ENCODE measurements around the gene SYNM.

The SYNM gene

DNA sequence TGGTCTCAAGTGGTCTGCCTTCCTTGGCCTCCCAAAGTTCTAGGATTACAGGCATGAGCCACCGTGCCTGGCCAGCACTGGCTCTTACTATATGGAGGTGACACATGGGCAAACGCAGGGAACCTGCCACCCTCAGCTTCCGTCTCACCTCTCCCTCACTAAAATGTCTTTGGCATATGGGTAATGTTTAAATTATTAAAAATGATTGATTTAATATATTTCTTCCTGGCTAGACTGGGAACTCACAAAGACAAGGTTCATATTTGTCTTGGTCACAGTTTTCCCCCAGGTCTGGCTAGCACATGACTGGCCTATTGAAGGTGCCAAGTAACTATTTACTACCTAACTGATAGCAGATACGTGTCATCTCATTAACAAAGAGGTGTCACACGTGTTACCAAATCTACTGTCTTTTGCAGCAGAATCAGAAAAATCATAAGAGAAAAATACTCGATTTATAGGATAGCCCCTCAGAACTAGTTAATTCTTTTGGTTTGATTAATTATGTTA, 48.2 kb downstream of the SYNM start:
- H4K20me1 ChIP-seq (ENCODE audit: insufficient read depth) = no peaks in the 10 kb centered on the region
- H3K4me2 ChIP-seq = 0 out of 2 replicates have a peak overlapping the region, but pooled peaks have one; percentile 88
- no peaks in the 10 kb centered on the region for H3K79me2 ChIP-seq (ENCODE audit: insufficient read depth, low read depth)
- TF ChIP-seq, protein P1, sequence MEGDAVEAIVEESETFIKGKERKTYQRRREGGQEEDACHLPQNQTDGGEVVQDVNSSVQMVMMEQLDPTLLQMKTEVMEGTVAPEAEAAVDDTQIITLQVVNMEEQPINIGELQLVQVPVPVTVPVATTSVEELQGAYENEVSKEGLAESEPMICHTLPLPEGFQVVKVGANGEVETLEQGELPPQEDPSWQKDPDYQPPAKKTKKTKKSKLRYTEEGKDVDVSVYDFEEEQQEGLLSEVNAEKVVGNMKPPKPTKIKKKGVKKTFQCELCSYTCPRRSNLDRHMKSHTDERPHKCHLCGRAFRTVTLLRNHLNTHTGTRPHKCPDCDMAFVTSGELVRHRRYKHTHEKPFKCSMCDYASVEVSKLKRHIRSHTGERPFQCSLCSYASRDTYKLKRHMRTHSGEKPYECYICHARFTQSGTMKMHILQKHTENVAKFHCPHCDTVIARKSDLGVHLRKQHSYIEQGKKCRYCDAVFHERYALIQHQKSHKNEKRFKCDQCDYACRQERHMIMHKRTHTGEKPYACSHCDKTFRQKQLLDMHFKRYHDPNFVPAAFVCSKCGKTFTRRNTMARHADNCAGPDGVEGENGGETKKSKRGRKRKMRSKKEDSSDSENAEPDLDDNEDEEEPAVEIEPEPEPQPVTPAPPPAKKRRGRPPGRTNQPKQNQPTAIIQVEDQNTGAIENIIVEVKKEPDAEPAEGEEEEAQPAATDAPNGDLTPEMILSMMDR (conservative IDR thresholded peaks at IDR 0.05; ENCODE audit: low read depth, low read length) = no peak
- H3K27ac ChIP-seq = no peak overlapping the region
- no peak overlapping the region for H3K9ac ChIP-seq
- H3K4me3 ChIP-seq (IDR thresholded peaks at IDR 0.05; ENCODE audit: insufficient read depth, low read depth, low read length) = no peak overlapping the region
- peaks cover 94% of the 10 kb centered on the region for H3K4me1 ChIP-seq (ENCODE audit: low read depth, poor library complexity, severe bottlenecking)
- H3K27me3 ChIP-seq (ENCODE audit: insufficient read depth, low read depth) = no peaks in the 10 kb centered on the region
- no peak overlapping the region for H2AFZ ChIP-seq (ENCODE audit: low read depth)
- H3K36me3 ChIP-seq (ENCODE audit: insufficient read depth) = no peaks in the 10 kb centered on the region

DNA sequence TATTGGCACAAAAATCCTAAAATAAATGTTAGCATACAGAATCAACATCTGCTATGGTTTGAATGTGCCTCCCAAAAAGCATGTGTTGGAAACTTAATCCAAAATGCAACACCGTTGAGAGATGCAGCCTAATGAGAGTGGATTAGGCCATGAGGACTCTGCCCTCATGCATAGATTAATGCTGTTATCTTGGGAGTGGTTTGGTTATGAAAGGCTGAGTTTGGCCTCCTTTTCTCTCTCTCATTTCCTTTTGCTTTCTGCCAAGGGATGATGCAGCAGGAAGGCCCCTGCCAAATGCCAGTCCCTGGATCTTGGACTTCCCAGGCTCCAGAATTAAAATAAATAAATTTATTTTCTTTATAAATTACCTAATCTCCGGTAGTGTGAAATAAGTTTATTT, 49.4 kb downstream of the SYNM start:
- no peak overlapping the region for H3K9ac ChIP-seq
- peak overlapping the region; percentile 88; the same call in 1 of the 2 replicates for H3K4me2 ChIP-seq

DNA sequence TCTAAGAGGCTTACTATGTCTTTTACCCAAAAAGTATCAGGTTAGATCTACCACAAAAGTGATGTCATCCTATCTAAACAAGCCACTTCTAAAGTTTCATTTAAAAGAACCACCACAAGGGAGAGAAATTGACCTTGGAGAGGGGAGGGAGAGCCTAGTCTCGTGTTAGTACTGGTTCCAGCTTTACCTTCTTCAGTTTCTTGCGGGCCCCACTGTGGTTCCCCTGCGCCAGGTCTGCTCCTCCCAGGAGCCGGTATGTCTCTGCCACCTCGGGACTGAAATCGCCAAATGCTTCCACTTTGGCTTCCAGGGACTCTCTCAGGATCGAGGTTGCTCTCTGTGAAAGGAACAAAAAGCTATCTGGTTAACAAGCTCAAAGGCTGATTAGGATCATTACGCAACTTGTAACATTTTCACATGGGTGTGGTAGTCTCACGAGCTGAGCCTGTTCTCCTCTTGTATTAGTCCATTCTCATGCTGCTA, 51.1 kb downstream of the SYNM start:
- H3K4me2 ChIP-seq = peak overlapping the region; percentile 88

More for the DNA sequence above, 49.4 kb downstream of the SYNM start:
- TF ChIP-seq, protein P1 (conservative IDR thresholded peaks at IDR 0.05; ENCODE audit: low read depth, low read length) = no peak
- Histone ChIP-seq H2AFZ (ENCODE audit: low read depth) (no peak overlapping the region), H3K27me3 (ENCODE audit: insufficient read depth, low read depth) (no peaks in the 10 kb centered on the region), H3K36me3 (ENCODE audit: insufficient read depth) (no peaks in the 10 kb centered on the region), H3K79me2 (ENCODE audit: insufficient read depth, low read depth) (no peaks in the 10 kb centered on the region), H4K20me1 (ENCODE audit: insufficient read depth) (no peaks in the 10 kb centered on the region), H3K4me1 (ENCODE audit: low read depth, poor library complexity, severe bottlenecking) (peaks cover 94% of the 10 kb centered on the region), H3K4me3 (IDR thresholded peaks at IDR 0.05; ENCODE audit: insufficient read depth, low read depth, low read length) (no peak overlapping the region), H3K27ac (no peak overlapping the region)

DNA sequence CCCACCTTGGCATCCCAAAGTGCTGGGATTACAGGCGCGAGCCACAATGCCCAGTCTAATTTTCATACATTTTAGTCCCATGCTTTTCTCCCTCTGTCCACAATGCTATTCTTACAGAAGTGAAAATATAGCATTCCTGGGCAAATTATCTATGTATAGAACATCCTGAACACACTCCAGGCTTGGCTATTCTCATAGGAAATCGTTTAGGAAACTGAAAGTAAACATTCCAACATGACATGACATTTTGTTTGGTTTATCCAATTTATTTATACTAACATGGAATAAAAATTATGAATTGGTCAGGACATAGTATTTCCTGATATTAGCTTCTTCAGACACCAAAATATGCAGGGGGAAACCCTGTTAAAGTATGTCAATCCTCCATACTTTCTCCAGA, 52.6 kb downstream of the SYNM start:
- Histone ChIP-seq H3K79me2 (ENCODE audit: insufficient read depth, low read depth) (no peaks in the 10 kb centered on the region), H2AFZ (ENCODE audit: low read depth) (no peak overlapping the region), H4K20me1 (ENCODE audit: insufficient read depth) (no peaks in the 10 kb centered on the region), H3K9ac (no peak overlapping the region), H3K4me2 (peak overlapping the region; percentile 42), H3K4me1 (ENCODE audit: low read depth, poor library complexity, severe bottlenecking) (peaks cover 69% of the 10 kb centered on the region), H3K27ac (peak overlapping the region; percentile 75), H3K27me3 (ENCODE audit: insufficient read depth, low read depth) (no peaks in the 10 kb centered on the region), H3K4me3 (IDR thresholded peaks at IDR 0.05; ENCODE audit: insufficient read depth, low read depth, low read length) (no peak overlapping the region), H3K36me3 (ENCODE audit: insufficient read depth) (no peaks in the 10 kb centered on the region)
- TF ChIP-seq, protein P1 (conservative IDR thresholded peaks at IDR 0.05; ENCODE audit: low read depth, low read length) = no peak

More for the DNA sequence above, 51.1 kb downstream of the SYNM start:
- H3K4me3 ChIP-seq (IDR thresholded peaks at IDR 0.05; ENCODE audit: insufficient read depth, low read depth, low read length) = no peak overlapping the region
- peaks cover 77% of the 10 kb centered on the region for H3K4me1 ChIP-seq (ENCODE audit: low read depth, poor library complexity, severe bottlenecking)
- peak overlapping the region; percentile 47 for H3K9ac ChIP-seq
- no peaks in the 10 kb centered on the region for H3K27me3 ChIP-seq (ENCODE audit: insufficient read depth, low read depth)
- peak overlapping the region; percentile 75 for H3K27ac ChIP-seq
- H3K36me3 ChIP-seq (ENCODE audit: insufficient read depth) = no peaks in the 10 kb centered on the region
- H4K20me1 ChIP-seq (ENCODE audit: insufficient read depth) = no peaks in the 10 kb centered on the region
- no peaks in the 10 kb centered on the region for H3K79me2 ChIP-seq (ENCODE audit: insufficient read depth, low read depth)
- TF ChIP-seq, protein P1 (conservative IDR thresholded peaks at IDR 0.05; ENCODE audit: low read depth, low read length) = 0 out of 2 replicates have a peak, but pooled peaks have one; percentile 27
- peak overlapping the region; percentile 82 for H2AFZ ChIP-seq (ENCODE audit: low read depth)
